ENCODE measurements around the gene NUDC. TPM values are rescaled to one million over a fixed set of nuclear protein-coding genes. Genes with fewer than 3 reads are reported as not detected.

The NUDC gene
- total RNA-seq, 1 donor from 2014 or later, result 72.5 TPM

DNA sequence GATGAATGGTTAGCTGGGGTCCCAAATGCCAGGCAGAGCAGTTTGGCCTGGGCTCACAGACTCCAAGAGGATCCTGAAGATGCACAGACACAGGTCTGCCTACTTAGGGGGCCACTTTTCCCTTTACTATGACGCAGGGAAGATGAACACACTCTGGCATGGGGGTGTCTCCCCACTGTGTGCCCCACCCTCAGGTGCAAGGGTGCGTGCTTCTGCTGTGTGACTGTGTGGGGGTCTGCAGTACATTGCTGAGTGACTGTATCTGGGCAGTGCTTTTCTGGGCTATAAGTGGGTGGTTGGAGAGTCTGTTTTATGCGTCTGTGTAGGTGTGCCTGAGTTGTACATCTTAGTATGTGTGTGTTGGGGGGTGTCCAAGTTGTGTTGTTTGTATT lies 11.6 kb upstream of the NUDC start:
- ATAC-seq (no peak), DNase-seq (ENCODE audit: missing footprints) (no peak)
- intact Hi-C loops (cut with DNase I), result no loop called here

GRCh38 chr1:26910343-26911160 lies 11.0 kb upstream of the NUDC start:
- intact Hi-C loops (cut with DNase I), result no loop called here
- ATAC-seq (no peak), DNase-seq (ENCODE audit: missing footprints) (no peak)

DNA sequence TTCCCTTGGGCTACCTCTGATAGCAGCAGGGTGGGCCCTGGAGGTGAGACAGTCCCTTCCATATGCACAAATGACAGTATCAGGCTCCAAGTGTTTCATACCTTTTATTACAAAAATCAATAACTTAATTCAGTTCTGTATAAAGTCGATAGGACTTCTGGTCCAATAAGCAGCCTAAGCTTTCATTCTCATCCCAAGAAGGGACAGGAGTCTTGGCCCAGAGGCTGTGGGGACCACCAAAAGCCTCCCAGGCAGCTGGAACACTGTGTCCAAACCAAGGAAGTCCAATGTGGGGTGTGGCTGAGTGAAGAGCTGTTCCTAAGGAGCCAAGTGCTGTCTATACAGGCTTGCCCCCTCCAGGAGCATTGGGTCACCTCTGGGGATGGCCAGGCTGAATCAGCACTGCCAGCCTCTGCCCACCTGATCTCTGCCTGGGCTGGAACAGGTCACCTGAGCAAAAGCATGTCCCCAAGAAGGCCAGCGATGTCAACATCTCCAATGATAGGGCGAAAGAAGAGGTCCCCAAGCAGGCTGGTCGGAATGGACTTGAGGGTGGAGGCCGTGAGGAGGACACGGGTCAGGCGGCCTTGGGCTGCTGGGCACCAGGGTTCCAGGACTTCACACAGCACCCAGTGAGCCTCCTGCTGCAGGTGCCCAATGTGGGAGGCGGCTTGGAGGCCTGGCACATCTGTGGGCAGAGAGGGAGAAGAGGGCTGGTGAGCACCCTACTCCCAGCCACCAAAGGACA lies 10.0 kb upstream of the NUDC start:
- DNase-seq (ENCODE audit: missing footprints) (no peak), ATAC-seq (no peak)
- intact Hi-C loops (cut with DNase I), result no loop called here

GRCh38 chr1:26912147-26912490 lies 9.4 kb upstream of the NUDC start:
- ATAC-seq (no peak), DNase-seq (ENCODE audit: missing footprints) (no peak)
- intact Hi-C loops (cut with DNase I), result no loop called here

DNA sequence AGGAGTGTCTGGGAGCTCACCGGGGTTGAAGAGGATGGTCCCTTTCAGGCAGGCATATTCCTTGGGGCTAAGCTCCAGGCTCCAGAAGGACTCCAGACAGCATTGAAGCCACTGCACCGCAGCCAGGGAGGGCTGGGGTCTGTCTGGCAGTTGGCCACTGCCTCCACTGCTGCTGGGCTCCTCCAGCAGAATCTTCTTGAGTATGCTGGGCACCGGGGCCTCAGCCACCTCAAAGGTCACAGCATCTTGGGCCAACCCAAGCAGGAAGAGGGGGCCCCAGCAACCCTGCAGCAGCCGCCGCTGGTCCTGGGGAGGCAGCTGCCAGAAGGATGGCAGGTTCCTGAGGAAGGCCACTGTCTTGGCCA lies 8.2 kb upstream of the NUDC start:
- intact Hi-C loops (cut with DNase I), result no loop called here

GRCh38 chr1:26913754-26914619 lies 7.6 kb upstream of the NUDC start, which contains the start of gene NR0B2:
TSS of gene NR0B2 (minus strand) at chr1:26913975. CDS start at chr1:26913940, 35 bp downstream.
- DNase-seq (ENCODE audit: missing footprints) (peak; percentile 70), ATAC-seq (peak; percentile 88)
- intact Hi-C loops (cut with DNase I), result no loop called here

More for the DNA sequence above, 8.2 kb upstream of the NUDC start:
- peak; percentile 3 for ATAC-seq
- no peak for DNase-seq (ENCODE audit: missing footprints)

DNA sequence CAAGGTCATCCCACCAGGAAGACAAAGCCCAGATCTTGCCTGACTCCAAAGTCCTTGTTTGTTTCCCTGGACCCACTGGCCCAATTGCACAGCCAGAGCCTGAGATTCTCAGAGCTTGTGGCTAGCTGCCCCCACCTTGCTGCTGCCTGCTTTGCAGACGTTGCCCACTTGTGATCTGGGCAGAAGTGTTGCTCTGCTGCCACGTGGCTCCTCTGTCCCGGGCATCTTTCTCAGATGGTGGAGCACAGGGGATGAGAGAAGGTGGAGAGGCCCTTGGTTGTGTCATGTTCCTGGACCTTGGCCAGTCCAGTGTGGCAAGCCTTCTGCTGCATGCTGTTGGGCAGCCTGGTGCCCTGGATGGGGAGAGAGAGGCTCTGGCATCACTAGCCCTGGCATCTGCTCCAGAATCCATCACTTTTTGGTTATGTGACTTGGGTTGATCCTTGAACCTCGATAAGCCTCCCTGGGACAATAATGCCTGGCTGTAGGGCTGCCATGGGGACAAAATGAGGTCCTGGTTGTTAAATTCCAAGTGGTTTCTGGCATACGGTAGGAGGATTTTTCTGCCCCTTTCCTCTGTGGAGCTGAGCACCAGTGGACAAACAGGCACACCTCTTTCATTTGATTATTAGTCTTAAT lies 6.2 kb upstream of the NUDC start:
- peak; percentile 74 for DNase-seq (ENCODE audit: missing footprints)
- ATAC-seq, result peak; percentile 67
- intact Hi-C loops (cut with DNase I), result no loop called here

- no peak for DNase-seq (ENCODE audit: missing footprints)
- ATAC-seq, result peak; percentile 38
- intact Hi-C loops (cut with DNase I), result no loop called here
These were observed 410 bp upstream of the NUDC start for GRCh38 chr1:26921126-26921539.

GRCh38 chr1:26922431-26922729 lies 837 bp downstream of the NUDC start:
- intact Hi-C loops (cut with DNase I), result no loop called here
- DNase-seq (ENCODE audit: missing footprints) (no peak), ATAC-seq (no peak)

GRCh38 chr1:26922901-26923300 lies 1.4 kb downstream of the NUDC start:
- intact Hi-C loops (cut with DNase I), result no loop called here
- DNase-seq (ENCODE audit: missing footprints), result no peak
- no peak for ATAC-seq

GRCh38 chr1:26923711-26924110 lies 2.2 kb downstream of the NUDC start:
- intact Hi-C loops (cut with DNase I), result no loop called here
- ATAC-seq, result no peak
- no peak for DNase-seq (ENCODE audit: missing footprints)

DNA sequence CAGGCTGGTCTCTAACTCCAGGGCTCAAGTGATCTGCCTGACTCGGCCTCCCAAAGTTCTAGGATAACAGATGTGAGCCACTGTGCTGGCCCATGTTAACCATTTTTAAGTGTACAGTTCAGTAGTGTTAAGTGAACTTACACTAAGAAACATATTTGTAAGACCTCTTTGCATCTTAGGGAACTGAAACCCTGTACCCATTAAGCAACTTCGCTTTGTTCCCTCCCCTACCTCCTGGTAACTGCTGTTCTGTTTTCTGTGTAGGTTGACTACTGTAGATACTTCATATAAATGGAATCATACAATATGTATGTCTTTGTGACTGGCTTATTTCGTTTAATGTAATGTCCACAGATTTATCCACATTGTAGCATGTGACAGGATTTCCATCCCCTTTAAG lies 11.0 kb downstream of the NUDC start:
- DNase-seq (ENCODE audit: missing footprints), result no peak
- no peak for ATAC-seq
- intact Hi-C loops (cut with DNase I), result no loop called here

GRCh38 chr1:26936823-26937222 lies 15.3 kb downstream of the NUDC start:
- intact Hi-C loops (cut with DNase I), result no loop called here
- DNase-seq (ENCODE audit: missing footprints) (no peak), ATAC-seq (no peak)

GRCh38 chr1:26938004-26938658 lies 16.6 kb downstream of the NUDC start:
- DNase-seq (ENCODE audit: missing footprints), result no peak
- ATAC-seq, result peak; percentile 84
- intact Hi-C loops (cut with DNase I), result no loop called here

GRCh38 chr1:26938659-26939025 lies 17.1 kb downstream of the NUDC start:
- intact Hi-C loops (cut with DNase I), result no loop called here
- ATAC-seq (no peak), DNase-seq (ENCODE audit: missing footprints) (no peak)

- no peak for ATAC-seq
- no peak for DNase-seq (ENCODE audit: missing footprints)
- intact Hi-C loops (cut with DNase I), result no loop called here
These were observed 19.8 kb downstream of the NUDC start for GRCh38 chr1:26941311-26941710.

DNA sequence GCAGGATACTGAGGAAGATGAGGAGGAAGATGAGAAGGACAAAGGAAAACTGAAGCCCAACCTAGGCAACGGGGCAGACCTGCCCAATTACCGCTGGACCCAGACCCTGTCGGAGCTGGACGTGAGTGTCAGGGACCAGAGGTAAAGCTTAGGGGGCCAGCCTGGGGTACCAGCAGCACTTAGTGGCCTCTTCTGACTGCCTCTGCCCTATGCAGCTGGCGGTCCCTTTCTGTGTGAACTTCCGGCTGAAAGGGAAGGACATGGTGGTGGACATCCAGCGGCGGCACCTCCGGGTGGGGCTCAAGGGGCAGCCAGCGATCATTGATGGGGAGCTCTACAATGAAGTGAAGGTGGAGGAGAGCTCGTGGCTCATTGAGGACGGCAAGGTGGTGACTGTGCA lies 21.1 kb downstream of the NUDC start:
- intact Hi-C loops (cut with DNase I), result no loop called here
- ATAC-seq (no peak), DNase-seq (ENCODE audit: missing footprints) (no peak)

DNA sequence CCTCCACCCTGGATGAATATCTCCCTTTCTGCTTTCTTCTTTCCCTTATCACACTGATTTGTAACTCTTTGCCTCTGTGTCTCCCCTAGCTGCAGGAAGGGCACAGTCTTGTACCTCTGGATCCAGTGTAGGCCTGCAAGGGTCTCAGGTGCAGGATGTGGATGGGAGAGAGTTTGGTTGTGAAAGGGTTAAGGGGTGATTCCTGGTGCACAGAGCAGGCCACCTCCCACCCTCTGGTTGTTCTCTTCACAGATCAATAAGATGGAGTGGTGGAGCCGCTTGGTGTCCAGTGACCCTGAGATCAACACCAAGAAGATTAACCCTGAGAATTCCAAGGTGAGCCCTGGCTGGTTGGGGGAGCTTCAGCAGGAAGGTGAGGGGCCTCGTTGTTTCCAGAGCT lies 23.6 kb downstream of the NUDC start:
- DNase-seq (ENCODE audit: missing footprints), result no peak
- no peak for ATAC-seq
- intact Hi-C loops (cut with DNase I), result no loop called here

DNA sequence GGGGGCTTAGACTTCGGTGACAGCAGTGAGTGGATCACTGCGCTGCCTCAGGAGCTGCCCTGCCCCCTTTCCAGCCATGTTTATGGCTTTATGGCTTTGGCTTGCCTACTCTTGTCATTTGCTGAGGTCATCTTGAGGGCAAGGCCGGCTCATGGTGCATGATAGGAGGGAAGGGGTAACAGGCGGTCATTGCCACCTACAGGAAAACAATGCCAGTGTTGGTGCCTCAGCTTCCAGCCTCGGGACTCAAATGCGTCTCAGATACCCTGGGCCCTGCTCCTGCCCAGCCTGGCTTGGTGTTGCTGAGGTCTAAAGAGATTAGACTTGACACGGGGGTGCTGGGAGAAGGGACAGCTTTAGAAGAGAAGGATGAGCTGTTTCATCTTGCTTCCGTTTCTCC lies 24.2 kb downstream of the NUDC start:
- ATAC-seq, result peak; percentile 62
- DNase-seq (ENCODE audit: missing footprints), result no peak
- intact Hi-C loops (cut with DNase I), result no loop called here

All from Right ventricle myocardium inferior (tissue), 1 donor.